ENCODE measurements around the gene BMPR1B. TPM values are rescaled to one million over a fixed set of nuclear protein-coding genes. Genes with fewer than 3 reads are reported as not detected.
A peak's percentile ranks its signal among the peaks of the same experiment; 100 is the strongest.

The BMPR1B gene
- total and polyA plus RNA-seq, 2 donors from 2014 or later: 4.1 to 5.5 TPM

DNA sequence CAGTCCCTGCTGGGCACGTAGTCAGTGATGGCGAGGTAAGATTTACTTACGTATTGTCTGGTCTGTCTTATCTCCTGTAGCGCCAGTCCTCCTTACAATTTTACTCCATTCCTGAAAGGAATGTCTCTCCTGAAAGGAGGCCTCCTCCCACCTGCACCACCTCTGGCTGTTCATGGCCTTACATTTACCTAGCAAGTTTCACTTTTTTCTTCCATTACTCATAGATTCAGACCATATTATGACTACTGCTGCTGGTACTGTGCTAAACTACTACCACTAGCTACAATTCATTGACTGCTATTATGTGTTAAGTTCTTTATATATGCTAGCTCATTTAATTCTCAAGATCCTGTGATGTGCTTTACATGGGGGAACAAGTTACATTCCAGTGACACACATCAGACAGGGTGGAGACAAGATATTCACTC lies 189.9 kb downstream of the BMPR1B start:
- Histone ChIP-seq H3K27me3 (ENCODE audit: control insufficient read depth, insufficient read depth, low read length) (no peaks in the 10 kb centered on the region), H3K9me3 (ENCODE audit: control insufficient read depth in 2 of 3, insufficient read depth in 1 of 3, low read length in 3 of 3) (no peaks in the 10 kb centered on the region), H3K9ac (ENCODE audit: low read length in 3 of 3) (no peak overlapping the region), H3K4me1 (ENCODE audit: control insufficient read depth in 2 of 3, insufficient read depth in 2 of 3, low read depth in 1 of 3, low read length in 3 of 3) (no peaks in the 10 kb centered on the region), H3K4me3 (ENCODE audit: low read length in 3 of 3) (no peak overlapping the region), H3K27ac (ENCODE audit: low read depth in 2 of 2, low read length in 2 of 2) (no peak overlapping the region), H3K36me3 (ENCODE audit: control insufficient read depth in 2 of 3, insufficient read depth in 3 of 3, low read length in 3 of 3) (no peaks in the 10 kb centered on the region)
- no peak for FAIRE-seq
- intact Hi-C loops (cut with DNase I): no loop called here
- DNase-seq: no peak
- TF ChIP-seq, protein P1, sequence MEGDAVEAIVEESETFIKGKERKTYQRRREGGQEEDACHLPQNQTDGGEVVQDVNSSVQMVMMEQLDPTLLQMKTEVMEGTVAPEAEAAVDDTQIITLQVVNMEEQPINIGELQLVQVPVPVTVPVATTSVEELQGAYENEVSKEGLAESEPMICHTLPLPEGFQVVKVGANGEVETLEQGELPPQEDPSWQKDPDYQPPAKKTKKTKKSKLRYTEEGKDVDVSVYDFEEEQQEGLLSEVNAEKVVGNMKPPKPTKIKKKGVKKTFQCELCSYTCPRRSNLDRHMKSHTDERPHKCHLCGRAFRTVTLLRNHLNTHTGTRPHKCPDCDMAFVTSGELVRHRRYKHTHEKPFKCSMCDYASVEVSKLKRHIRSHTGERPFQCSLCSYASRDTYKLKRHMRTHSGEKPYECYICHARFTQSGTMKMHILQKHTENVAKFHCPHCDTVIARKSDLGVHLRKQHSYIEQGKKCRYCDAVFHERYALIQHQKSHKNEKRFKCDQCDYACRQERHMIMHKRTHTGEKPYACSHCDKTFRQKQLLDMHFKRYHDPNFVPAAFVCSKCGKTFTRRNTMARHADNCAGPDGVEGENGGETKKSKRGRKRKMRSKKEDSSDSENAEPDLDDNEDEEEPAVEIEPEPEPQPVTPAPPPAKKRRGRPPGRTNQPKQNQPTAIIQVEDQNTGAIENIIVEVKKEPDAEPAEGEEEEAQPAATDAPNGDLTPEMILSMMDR (IDR thresholded peaks at IDR 0.05; ENCODE audit: borderline replicate concordance, extremely low read depth, insufficient read depth): no peak

DNA sequence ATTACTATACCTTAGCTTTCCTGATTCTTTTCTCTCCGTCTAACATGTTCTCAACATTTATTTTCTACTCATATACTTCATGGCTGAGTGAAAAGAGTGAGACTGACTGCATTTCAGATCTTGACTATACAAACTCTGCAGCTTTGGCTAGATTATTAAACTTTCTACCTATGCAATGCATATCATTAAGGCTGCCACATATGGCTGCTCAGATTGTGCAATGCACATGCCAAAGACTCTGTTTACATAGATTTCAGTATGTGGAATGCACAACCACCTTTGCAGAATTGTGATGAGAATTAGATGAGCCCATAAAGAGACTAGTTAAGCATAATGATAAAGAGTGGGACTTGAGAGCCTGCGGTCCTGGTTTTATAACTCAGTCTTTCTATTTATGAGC lies 196.5 kb downstream of the BMPR1B start:
- intact Hi-C loops (cut with DNase I): no loop called here
- H3K9ac ChIP-seq (ENCODE audit: low read length in 3 of 3): no peak overlapping the region
- no peak for FAIRE-seq

DNA sequence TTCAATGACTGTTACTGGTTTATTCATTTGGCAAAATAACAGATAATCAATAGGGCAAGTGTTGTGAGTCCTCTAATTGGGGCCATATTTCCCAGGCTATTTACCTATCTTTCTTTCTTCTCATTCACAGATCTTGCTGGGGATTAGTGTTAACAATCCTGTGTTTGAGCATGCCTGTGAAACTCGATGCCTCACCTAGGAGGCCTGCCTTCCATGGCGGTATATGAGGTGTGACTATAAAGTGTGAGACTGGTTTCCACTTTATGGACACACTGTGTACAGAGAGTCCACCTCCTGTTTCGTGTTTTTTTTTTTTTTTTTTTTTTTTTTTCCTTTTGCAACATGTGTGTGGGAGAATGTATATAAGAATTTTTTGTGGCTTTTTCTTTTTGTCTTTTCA lies 199.3 kb downstream of the BMPR1B start:
- Histone ChIP-seq H3K4me3 (ENCODE audit: low read length in 3 of 3) (no peak overlapping the region), H3K4me1 (ENCODE audit: control insufficient read depth in 2 of 3, insufficient read depth in 2 of 3, low read depth in 1 of 3, low read length in 3 of 3) (no peaks in the 10 kb centered on the region), H3K36me3 (ENCODE audit: control insufficient read depth in 2 of 3, insufficient read depth in 3 of 3, low read length in 3 of 3) (no peaks in the 10 kb centered on the region), H3K9me3 (ENCODE audit: control insufficient read depth in 2 of 3, insufficient read depth in 1 of 3, low read length in 3 of 3) (no peaks in the 10 kb centered on the region), H3K27ac (ENCODE audit: low read depth in 2 of 2, low read length in 2 of 2) (no peak overlapping the region), H3K27me3 (ENCODE audit: control insufficient read depth, insufficient read depth, low read length) (no peaks in the 10 kb centered on the region), H3K9ac (ENCODE audit: low read length in 3 of 3) (no peak overlapping the region)
- TF ChIP-seq, protein P1 (IDR thresholded peaks at IDR 0.05; ENCODE audit: borderline replicate concordance, extremely low read depth, insufficient read depth): no peak
- intact Hi-C loops (cut with DNase I): no loop called here
- no peak for FAIRE-seq
- DNase-seq: peak in 4 of 5 donors; percentile 37 to 79 (median 62)

More for the DNA sequence above, 196.5 kb downstream of the BMPR1B start:
- Histone ChIP-seq H3K4me3 (ENCODE audit: low read length in 3 of 3) (no peak overlapping the region), H3K27me3 (ENCODE audit: control insufficient read depth, insufficient read depth, low read length) (no peaks in the 10 kb centered on the region), H3K36me3 (ENCODE audit: control insufficient read depth in 2 of 3, insufficient read depth in 3 of 3, low read length in 3 of 3) (no peaks in the 10 kb centered on the region), H3K4me1 (ENCODE audit: control insufficient read depth in 2 of 3, insufficient read depth in 2 of 3, low read depth in 1 of 3, low read length in 3 of 3) (no peaks in the 10 kb centered on the region), H3K27ac (ENCODE audit: low read depth in 2 of 2, low read length in 2 of 2) (no peak overlapping the region), H3K9me3 (ENCODE audit: control insufficient read depth in 2 of 3, insufficient read depth in 1 of 3, low read length in 3 of 3) (no peaks in the 10 kb centered on the region)
- no peak for DNase-seq
- TF ChIP-seq, protein P1 (IDR thresholded peaks at IDR 0.05; ENCODE audit: borderline replicate concordance, extremely low read depth, insufficient read depth): no peak

DNA sequence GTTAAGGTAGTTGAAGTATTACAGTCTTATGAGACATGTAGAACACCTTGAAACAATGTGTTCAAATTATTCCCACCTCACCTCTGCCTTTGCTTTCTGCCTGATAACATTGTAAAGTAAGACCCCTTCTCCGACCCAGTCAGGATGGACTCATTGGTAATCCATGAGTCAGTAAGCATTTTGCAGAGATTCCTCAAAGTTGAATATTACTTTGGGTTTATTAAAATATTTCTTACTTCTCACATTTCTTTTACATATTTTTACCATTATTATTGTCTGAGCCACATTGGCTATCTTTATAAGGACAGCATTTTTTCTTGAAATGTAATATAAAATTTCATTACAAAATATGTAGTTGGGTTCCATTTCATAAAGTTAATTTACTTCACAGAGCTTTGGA lies 201.6 kb downstream of the BMPR1B start:
- no peaks in the 10 kb centered on the region for H3K4me1 ChIP-seq (ENCODE audit: control insufficient read depth in 2 of 3, insufficient read depth in 2 of 3, low read depth in 1 of 3, low read length in 3 of 3)
- H3K27me3 ChIP-seq (ENCODE audit: control insufficient read depth, insufficient read depth, low read length): no peaks in the 10 kb centered on the region
- no peak overlapping the region for H3K27ac ChIP-seq (ENCODE audit: low read depth in 2 of 2, low read length in 2 of 2)
- intact Hi-C loops (cut with DNase I): no loop called here
- DNase-seq (no peak), FAIRE-seq (peak; percentile 19)
- H3K9me3 ChIP-seq (ENCODE audit: control insufficient read depth in 2 of 3, insufficient read depth in 1 of 3, low read length in 3 of 3): peaks cover 0 to 2% (median 0%) of the 10 kb centered on the region in 3 donors
- no peak overlapping the region for H3K9ac ChIP-seq (ENCODE audit: low read length in 3 of 3)
- no peaks in the 10 kb centered on the region for H3K36me3 ChIP-seq (ENCODE audit: control insufficient read depth in 2 of 3, insufficient read depth in 3 of 3, low read length in 3 of 3)
- no peak overlapping the region for H3K4me3 ChIP-seq (ENCODE audit: low read length in 3 of 3)
- TF ChIP-seq, protein P1 (IDR thresholded peaks at IDR 0.05; ENCODE audit: borderline replicate concordance, extremely low read depth, insufficient read depth): no peak

Measured in kidney (tissue), 14 donors.